ENCODE measurements around the gene NRP2. TPM values are rescaled to one million over a fixed set of nuclear protein-coding genes. Genes with fewer than 3 reads are reported as not detected.

NRP2 gene
- total and polyA plus RNA-seq, 2 donors (not counting 1 experiment from before 2014, with no cell fraction given) = 1.8 to 6.8 TPM

DNA sequence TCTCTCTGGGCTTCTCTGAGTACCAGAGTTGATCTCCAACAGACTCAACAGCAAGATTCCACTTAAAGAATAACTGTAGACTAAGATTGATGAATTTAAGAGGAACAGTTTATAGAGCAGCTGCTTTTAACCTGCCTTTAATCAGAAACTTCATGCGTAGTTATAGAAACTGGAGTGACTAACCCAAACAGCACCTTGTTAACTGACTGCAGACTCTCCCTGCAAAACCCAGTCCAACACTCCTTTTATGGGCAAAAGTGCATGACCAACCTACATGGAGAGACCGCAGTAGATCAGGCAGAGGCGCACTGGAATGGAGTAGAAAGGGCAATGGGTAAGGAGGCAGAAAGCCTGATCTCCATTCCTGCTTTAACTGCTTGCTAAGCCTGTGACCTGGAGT, 110.6 kb downstream of the NRP2 start:
- CTCF ChIA-PET = no interaction called here
- Mint-ChIP-seq H3K27ac (no peak overlapping the region), H3K9me3 (ENCODE audit: insufficient read depth) (no peaks in the 10 kb centered on the region), H3K4me3 (no peak overlapping the region), H3K4me1 (no peaks in the 10 kb centered on the region), H3K27me3 (no peaks in the 10 kb centered on the region)
- Histone ChIP-seq H3K79me2 (ENCODE audit: control insufficient read depth, insufficient read depth, low read length) (no peaks in the 10 kb centered on the region), H3K27me3 (replicated peaks in 1 of 4; ENCODE audit: control extremely low read depth in 1 of 4, control insufficient read depth in 3 of 4, insufficient read depth in 4 of 4, low read length in 3 of 4) (no peaks in the 10 kb centered on the region), H3K27ac (ENCODE audit: low read length in 2 of 2) (no peak overlapping the region), H3K9me3 (ENCODE audit: control extremely low read depth in 1 of 3, control insufficient read depth in 2 of 3, insufficient read depth in 1 of 3, low read length in 2 of 3) (no peaks in the 10 kb centered on the region), H3K9ac (ENCODE audit: low read length) (no peak overlapping the region), H3K36me3 (replicated peaks in 1 of 2; ENCODE audit: control extremely low read depth in 1 of 2, control insufficient read depth in 1 of 2, extremely low read depth in 1 of 2, insufficient read depth in 2 of 2, low read length in 1 of 2) (no peaks in the 10 kb centered on the region), H3K4me1 (ENCODE audit: control insufficient read depth in 2 of 2, insufficient read depth in 2 of 2, low read length in 2 of 2) (no peaks in the 10 kb centered on the region), H4K20me1 (ENCODE audit: control insufficient read depth, insufficient read depth, low read length, poor library complexity, severe bottlenecking) (no peaks in the 10 kb centered on the region), H3K4me2 (replicated peaks; ENCODE audit: low read depth, low read length, poor library complexity, severe bottlenecking) (no peak overlapping the region), H3K4me3 (ENCODE audit: control extremely low read depth in 1 of 5, extremely low read depth in 1 of 5, insufficient read depth in 1 of 5, low read depth in 2 of 5, low read length in 4 of 5) (no peak overlapping the region), H2AFZ (ENCODE audit: insufficient read depth, low read depth, low read length, poor library complexity, severe bottlenecking) (no peak overlapping the region)
- intact Hi-C loops (cut with micrococcal nuclease) = no loop called here
- DNase-seq (no peak), ATAC-seq (ENCODE audit: low read depth) (no peak)
- TF ChIP-seq, protein P1, sequence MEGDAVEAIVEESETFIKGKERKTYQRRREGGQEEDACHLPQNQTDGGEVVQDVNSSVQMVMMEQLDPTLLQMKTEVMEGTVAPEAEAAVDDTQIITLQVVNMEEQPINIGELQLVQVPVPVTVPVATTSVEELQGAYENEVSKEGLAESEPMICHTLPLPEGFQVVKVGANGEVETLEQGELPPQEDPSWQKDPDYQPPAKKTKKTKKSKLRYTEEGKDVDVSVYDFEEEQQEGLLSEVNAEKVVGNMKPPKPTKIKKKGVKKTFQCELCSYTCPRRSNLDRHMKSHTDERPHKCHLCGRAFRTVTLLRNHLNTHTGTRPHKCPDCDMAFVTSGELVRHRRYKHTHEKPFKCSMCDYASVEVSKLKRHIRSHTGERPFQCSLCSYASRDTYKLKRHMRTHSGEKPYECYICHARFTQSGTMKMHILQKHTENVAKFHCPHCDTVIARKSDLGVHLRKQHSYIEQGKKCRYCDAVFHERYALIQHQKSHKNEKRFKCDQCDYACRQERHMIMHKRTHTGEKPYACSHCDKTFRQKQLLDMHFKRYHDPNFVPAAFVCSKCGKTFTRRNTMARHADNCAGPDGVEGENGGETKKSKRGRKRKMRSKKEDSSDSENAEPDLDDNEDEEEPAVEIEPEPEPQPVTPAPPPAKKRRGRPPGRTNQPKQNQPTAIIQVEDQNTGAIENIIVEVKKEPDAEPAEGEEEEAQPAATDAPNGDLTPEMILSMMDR (IDR thresholded peaks at IDR 0.05) = no peak
- TF ChIP-seq EZH2 (IDR thresholded peaks at IDR 0.05; ENCODE audit: borderline replicate concordance, insufficient read depth, low read depth, low read length, poor library complexity, severe bottlenecking) = no peak
- 100% methylated on average over 1 of the region's 3 CpGs for WGBS (ENCODE audit: insufficient coverage)
- POLR2A ChIA-PET = no interaction called here

GRCh38 chr2:205796805-205797313, 114.6 kb downstream of the NRP2 start:
- no peaks in the 10 kb centered on the region for H4K20me1 ChIP-seq (ENCODE audit: control insufficient read depth, insufficient read depth, low read length, poor library complexity, severe bottlenecking)
- H3K9ac ChIP-seq (ENCODE audit: low read length) = no peak overlapping the region
- intact Hi-C loops (cut with micrococcal nuclease) = no loop called here
- Mint-ChIP-seq H3K4me1 (no peaks in the 10 kb centered on the region), H3K9me3 (ENCODE audit: insufficient read depth) (no peaks in the 10 kb centered on the region), H3K4me3 (no peak overlapping the region), H3K27ac (no peak overlapping the region), H3K27me3 (no peaks in the 10 kb centered on the region)
- POLR2A ChIA-PET = no interaction called here
- no peaks in the 10 kb centered on the region for H3K79me2 ChIP-seq (ENCODE audit: control insufficient read depth, insufficient read depth, low read length)
- no peaks in the 10 kb centered on the region for H3K27me3 ChIP-seq (replicated peaks in 1 of 4; ENCODE audit: control extremely low read depth in 1 of 4, control insufficient read depth in 3 of 4, insufficient read depth in 4 of 4, low read length in 3 of 4)
- no peaks in the 10 kb centered on the region for H3K36me3 ChIP-seq (replicated peaks in 1 of 2; ENCODE audit: control extremely low read depth in 1 of 2, control insufficient read depth in 1 of 2, extremely low read depth in 1 of 2, insufficient read depth in 2 of 2, low read length in 1 of 2)
- peaks cover 0 to 7% (median 0%) of the 10 kb centered on the region in 3 donors for H3K9me3 ChIP-seq (ENCODE audit: control extremely low read depth in 1 of 3, control insufficient read depth in 2 of 3, insufficient read depth in 1 of 3, low read length in 2 of 3)
- ATAC-seq (ENCODE audit: low read depth) (no peak), DNase-seq (no peak)
- no peak overlapping the region for H2AFZ ChIP-seq (ENCODE audit: insufficient read depth, low read depth, low read length, poor library complexity, severe bottlenecking)
- TF ChIP-seq, protein P1 (IDR thresholded peaks at IDR 0.05) = no peak
- TF ChIP-seq EZH2 (IDR thresholded peaks at IDR 0.05; ENCODE audit: borderline replicate concordance, insufficient read depth, low read depth, low read length, poor library complexity, severe bottlenecking) = no peak
- H3K27ac ChIP-seq (ENCODE audit: low read length in 2 of 2) = no peak overlapping the region
- H3K4me3 ChIP-seq (ENCODE audit: control extremely low read depth in 1 of 5, extremely low read depth in 1 of 5, insufficient read depth in 1 of 5, low read depth in 2 of 5, low read length in 4 of 5) = no peak overlapping the region
- H3K4me1 ChIP-seq (ENCODE audit: control insufficient read depth in 2 of 2, insufficient read depth in 2 of 2, low read length in 2 of 2) = no peaks in the 10 kb centered on the region
- H3K4me2 ChIP-seq (replicated peaks; ENCODE audit: low read depth, low read length, poor library complexity, severe bottlenecking) = no peak overlapping the region
- CTCF ChIA-PET = no interaction called here
- 85% methylated on average over 4 of the region's 5 CpGs for WGBS (ENCODE audit: insufficient coverage)

Data from B cell (primary cell).